ENCODE results near the gene FOXP1.

FOXP1 gene

GRCh38 chr3:71125738-71126137 is 457.8 kb downstream of the FOXP1 start:
- H3K4me3 ChIP-seq (ENCODE audit: low read depth, low read length): no peak overlapping the region
- TF ChIP-seq, protein P1, sequence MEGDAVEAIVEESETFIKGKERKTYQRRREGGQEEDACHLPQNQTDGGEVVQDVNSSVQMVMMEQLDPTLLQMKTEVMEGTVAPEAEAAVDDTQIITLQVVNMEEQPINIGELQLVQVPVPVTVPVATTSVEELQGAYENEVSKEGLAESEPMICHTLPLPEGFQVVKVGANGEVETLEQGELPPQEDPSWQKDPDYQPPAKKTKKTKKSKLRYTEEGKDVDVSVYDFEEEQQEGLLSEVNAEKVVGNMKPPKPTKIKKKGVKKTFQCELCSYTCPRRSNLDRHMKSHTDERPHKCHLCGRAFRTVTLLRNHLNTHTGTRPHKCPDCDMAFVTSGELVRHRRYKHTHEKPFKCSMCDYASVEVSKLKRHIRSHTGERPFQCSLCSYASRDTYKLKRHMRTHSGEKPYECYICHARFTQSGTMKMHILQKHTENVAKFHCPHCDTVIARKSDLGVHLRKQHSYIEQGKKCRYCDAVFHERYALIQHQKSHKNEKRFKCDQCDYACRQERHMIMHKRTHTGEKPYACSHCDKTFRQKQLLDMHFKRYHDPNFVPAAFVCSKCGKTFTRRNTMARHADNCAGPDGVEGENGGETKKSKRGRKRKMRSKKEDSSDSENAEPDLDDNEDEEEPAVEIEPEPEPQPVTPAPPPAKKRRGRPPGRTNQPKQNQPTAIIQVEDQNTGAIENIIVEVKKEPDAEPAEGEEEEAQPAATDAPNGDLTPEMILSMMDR (IDR thresholded peaks at IDR 0.05; ENCODE audit: low read depth, low read length): no peak

GRCh38 chr3:71124048-71124447 is 459.5 kb downstream of the FOXP1 start:
- no peak overlapping the region for H3K4me3 ChIP-seq (ENCODE audit: low read depth, low read length)
- TF ChIP-seq, protein P1 (IDR thresholded peaks at IDR 0.05; ENCODE audit: low read depth, low read length): no peak

DNA sequence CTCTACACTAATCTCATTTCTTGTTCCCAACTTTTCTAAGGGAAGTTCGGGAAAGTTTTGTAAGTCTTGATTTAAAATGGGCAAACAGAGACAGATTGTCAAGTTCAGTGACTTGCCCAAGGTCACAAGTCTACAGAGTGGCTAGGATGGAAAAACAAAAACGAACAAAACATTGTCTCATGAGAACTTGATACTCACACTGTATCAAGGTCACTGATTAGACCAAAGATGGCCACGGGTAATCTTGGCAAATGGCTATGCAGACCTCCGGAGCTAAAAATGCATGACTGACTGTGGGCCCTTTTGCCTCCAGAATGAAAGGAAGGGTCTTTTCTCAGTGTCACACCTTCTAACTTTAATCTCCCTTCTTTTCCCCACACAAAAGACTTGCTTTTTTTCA is 460.9 kb downstream of the FOXP1 start:
- TF ChIP-seq, protein P1 (IDR thresholded peaks at IDR 0.05; ENCODE audit: low read depth, low read length): no peak
- no peak overlapping the region for H3K4me3 ChIP-seq (ENCODE audit: low read depth, low read length)

GRCh38 chr3:71121429-71122167 is 461.9 kb downstream of the FOXP1 start:
- no peak overlapping the region for H3K4me3 ChIP-seq (ENCODE audit: low read depth, low read length)
- TF ChIP-seq, protein P1 (IDR thresholded peaks at IDR 0.05; ENCODE audit: low read depth, low read length): no peak

GRCh38 chr3:71120012-71120411 is 463.5 kb downstream of the FOXP1 start:
- TF ChIP-seq, protein P1 (IDR thresholded peaks at IDR 0.05; ENCODE audit: low read depth, low read length): no peak
- H3K4me3 ChIP-seq (ENCODE audit: low read depth, low read length): no peak overlapping the region

DNA sequence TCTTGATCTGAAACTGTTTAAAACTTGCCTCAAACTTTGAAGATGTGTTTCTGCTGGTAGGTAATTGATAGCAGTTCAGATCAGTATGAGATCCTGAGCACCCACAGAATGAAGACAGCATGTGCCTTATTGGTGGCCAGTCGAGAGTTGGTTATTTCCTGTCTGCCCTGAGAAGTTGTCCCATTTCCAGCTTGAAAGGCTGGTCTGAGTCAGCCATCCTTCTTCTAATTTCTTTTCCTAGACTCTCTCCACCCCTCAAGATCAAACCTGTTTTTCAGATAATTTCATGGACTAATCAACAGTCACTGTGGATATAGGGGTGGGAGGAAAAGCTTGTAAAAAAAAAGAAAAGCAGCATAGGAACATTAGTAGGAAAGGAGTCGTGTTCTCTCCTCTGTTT is 464.4 kb downstream of the FOXP1 start:
- TF ChIP-seq, protein P1 (IDR thresholded peaks at IDR 0.05; ENCODE audit: low read depth, low read length): no peak
- no peak overlapping the region for H3K4me3 ChIP-seq (ENCODE audit: low read depth, low read length)

DNA sequence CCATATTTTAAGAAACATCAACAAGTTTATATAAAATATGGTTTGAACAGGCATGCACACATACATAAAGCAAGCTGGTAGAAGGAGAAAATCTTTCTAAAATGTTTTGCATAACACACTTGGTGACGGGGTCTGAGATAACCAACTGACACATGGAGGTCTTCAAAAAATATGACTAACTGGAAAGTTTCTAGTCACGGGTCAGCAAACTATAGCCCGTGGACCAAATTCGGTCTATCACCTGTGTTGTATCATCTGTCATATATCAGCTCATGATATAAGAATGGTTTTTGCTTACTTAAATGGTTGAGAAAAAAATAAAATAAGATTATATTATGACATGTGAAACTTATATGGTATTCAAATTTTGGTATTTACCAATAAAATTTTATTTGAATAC is 465.1 kb downstream of the FOXP1 start:
- TF ChIP-seq, protein P1 (IDR thresholded peaks at IDR 0.05; ENCODE audit: low read depth, low read length): no peak
- H3K4me3 ChIP-seq (ENCODE audit: low read depth, low read length): no peak overlapping the region

All from WI38 (cell line).